Cortex of kidney (tissue), 1 donor: ENCODE results near the gene ENTPD1.
"Not testable (repeated sequence)": the region's sequence is repeated elsewhere in the genome, so short reads cannot be mapped to it uniquely, and the experiment has no call there.

Experiments used
- DNase-seq: peaks from one replicate; lab custom pipeline; 2025; lab: John Stamatoyannopoulos, UW

ENTPD1 gene, protein sequence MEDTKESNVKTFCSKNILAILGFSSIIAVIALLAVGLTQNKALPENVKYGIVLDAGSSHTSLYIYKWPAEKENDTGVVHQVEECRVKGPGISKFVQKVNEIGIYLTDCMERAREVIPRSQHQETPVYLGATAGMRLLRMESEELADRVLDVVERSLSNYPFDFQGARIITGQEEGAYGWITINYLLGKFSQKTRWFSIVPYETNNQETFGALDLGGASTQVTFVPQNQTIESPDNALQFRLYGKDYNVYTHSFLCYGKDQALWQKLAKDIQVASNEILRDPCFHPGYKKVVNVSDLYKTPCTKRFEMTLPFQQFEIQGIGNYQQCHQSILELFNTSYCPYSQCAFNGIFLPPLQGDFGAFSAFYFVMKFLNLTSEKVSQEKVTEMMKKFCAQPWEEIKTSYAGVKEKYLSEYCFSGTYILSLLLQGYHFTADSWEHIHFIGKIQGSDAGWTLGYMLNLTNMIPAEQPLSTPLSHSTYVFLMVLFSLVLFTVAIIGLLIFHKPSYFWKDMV

DNA sequence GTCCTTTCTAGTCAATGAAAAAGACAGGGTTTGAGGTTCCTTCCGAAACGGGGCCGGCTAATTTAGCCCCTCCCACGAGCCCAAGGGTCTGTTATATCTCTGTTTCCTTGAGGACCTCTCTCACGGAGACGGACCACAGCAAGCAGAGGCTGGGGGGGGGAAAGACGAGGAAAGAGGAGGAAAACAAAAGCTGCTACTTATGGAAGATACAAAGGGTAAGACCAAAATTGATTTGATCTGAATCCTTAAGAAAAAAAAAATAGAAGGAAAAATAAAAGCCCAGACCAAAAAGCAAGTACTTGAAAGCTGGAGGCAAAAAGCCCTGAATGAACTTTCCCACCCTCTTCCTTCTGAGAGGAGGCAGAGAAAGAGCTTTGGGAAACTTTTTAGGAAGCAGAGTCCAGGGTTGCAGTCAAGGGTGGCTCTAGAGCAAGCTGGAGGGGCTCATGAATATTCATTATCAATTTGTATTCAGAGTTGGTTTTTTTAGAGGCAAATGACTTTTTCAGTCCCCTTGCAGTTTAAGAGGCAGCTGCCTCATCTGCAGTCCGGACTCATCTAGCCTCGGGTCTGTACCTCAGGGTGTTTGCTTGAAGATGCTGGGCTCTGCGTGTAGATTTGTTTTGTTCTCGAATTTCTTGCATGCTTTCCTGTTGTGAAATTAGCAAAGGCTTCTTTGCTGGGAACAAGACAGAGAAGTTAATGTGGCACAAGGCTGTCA, at the start of gene ENTPD1:
Gene ENTPD1, plus strand, starts transcription at position 123 of the 721 bp plus-strand sequence. Its CDS starts 77 bp downstream, at position 200.
- DNase-seq = no peak

DNA sequence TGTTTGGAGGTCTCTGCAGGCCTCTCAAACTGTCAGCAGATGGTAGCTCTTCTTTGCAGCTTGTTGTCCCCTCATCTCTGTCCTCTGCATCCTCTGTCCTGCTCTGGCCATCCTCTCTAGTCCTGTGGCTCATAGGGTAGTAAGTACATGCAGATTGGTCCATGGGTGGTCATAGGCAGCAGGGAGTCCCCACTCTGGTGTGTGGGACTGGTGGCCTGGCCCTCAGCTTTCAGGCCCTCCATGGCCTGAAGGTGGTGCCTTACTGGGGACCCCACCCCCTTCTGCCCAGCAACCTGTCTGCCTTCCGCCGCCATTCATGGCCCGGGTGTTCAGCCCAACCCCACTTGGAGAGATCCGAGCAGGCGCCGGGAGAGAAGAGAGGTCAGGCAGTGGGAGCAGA, 49.4 kb upstream of the ENTPD1 start:
- no peak for DNase-seq

DNA sequence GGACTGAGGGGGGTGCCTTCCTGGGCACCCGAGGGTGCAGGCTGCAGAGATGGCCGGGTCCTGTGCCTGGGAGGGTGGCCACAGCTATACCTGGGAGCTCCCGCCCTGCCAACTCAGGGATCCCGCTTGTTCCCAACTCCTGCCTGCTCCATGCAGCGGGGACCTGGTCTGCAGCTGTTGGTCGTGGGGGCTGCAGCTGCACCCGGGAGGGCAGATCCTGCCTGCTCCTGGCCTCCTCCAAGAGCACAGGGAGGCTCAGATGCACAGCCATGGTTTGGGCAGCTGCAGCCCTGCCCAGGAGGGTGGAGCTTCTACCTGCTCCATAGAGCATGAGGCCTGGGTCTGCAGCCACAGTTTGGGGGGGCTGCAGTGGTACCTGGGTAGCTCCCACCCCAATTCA, 49.0 kb upstream of the ENTPD1 start:
- DNase-seq = no peak

DNA sequence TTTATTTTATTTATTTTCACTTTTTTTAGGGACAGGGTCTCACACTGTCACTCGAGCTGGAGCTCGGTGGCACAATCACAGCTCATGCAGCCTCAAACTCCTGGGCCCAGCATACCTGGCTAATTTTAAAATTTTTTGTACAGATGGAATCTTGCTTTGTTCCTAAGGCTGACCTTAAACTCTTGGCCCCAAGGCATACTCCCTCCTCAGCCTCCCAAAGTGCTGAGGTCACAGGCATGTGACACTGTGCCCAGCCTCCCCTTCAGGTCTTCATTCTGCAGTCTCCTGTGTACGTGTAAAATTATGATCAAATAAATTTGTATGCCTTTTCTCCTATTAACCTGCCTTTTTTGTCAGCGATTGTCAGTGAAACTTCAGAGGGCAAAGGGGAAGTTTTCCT, 44.5 kb upstream of the ENTPD1 start:
- DNase-seq = no peak

DNA sequence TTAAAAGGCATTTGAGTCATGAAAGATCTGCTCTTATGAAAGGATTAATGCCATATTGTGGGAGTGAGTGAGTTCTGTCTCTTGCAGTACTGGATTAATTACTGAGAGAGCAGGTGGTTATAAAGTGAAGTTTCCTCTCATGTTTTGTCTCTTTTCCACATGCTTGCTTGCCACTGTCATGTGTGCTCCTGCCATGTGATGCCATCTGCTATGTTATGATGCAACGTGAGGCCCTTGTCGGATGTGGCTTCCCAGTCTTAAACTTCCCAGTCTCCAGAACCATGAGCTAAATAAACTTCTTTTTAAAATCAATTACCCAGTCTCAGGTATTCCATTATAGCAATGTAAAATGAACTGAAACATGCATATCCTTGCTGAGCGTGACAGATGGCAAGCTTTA, 39.5 kb upstream of the ENTPD1 start:
- DNase-seq = no peak

DNA sequence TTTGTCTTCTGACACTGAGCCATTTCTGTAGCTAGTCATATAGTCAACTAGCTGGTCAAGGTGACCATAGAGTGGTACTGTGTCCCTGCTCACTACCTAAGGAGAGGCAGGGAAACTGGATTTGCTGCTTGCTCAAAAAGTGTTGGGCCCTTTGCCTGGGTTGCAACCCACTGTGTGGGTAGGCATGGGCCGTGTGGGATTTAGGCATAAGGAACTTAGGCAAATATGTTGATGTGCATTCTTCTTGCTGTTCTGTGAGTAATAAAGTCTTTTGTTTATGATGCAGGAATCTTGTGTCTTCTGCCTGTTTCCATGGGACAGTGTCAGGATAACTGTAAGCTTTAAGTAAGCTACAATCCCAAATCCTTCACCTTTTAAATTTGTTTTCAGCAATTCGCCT, 39.1 kb upstream of the ENTPD1 start:
- DNase-seq = no peak

DNA sequence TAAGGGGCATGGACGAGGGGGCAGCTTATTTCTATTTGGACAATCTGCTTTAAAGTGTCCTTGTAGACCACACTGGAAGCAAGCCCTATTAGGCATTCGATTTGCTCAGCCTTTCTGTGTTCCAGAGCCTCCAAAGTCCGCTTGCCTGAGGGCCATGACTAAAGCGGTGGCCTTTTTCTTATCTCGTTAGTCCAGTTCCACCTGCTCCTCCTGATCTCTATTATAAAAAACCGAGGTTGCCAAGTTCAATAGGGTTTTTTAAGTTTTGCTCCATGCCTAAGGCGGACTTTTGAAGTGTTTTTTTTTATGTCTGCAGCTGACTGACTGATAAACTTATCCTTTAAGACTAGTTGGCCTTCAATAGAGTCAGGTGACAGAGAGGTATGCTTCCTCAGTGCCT, 35.2 kb upstream of the ENTPD1 start:
- DNase-seq = not testable (repeated sequence)

DNA sequence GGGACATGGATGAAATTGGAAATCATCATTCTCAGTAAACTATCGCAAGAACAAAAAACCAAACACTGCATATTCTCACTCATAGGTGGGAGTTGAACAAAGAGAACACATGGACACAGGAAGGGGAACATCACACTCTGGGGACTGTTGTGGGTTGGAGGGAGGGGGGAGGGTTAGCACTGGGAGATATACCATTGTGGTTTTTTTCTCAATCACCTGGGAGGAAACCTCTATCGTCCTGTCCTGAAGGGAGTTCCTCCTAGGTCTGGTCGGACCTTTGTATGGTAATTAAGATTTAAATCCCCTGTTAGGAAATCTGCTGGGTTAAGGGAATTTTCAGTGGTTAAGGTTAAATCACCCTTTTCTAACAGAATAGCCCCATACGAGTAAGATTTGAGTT, 33.5 kb upstream of the ENTPD1 start:
- not testable (repeated sequence) for DNase-seq

DNA sequence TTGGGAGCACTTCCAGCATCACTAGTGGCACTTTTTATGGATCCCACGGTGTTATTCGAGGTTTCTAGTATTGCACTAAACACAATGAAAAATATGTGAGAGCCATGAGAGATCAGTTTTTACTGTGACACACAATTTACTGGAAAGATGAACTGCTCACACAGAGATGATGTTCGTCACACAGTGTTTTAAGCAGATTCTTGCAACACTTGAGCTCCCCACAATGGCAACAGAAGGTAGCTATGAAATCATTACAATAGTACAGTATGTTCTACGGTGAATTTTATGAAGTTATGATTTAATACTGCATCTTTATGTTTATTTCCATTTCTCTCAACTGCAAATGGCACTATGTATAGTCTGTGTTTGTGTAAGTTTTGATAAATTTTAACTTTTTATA, 27.4 kb upstream of the ENTPD1 start:
- DNase-seq = no peak

DNA sequence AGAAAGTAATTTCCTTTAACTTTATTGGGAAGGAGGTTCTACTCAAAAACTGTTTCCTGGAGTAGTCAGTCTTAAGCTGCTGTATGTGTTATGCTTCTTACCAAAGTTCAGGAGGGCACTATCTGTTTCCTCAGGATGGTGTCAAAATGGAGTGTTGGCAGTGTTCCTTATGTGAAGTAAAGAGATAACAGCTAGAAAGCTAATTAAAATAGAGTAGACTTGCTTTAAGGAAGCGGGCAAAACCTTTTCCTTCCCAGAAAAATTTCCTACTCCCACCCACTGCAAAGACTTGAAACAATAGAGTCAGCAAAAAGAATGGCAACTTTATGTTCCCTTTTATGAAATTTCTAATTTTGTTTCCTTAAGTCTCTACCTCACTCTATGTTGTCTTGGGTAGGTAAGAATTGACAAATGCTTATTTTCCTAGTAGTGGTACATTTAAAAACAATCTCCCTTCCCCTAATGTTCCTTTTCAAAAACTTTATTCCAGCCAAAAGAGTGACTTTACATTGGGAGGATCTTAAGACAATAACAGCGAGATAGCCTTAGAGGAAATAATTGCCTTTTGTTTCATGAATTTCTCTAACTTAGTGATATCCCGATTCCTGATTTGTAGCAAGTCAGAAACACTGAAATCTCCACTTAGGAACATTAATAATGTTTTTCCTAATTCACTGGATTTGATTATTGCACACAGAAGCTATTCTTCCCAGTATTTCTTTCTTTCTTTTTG, 26.5 kb upstream of the ENTPD1 start:
- DNase-seq = no peak

DNA sequence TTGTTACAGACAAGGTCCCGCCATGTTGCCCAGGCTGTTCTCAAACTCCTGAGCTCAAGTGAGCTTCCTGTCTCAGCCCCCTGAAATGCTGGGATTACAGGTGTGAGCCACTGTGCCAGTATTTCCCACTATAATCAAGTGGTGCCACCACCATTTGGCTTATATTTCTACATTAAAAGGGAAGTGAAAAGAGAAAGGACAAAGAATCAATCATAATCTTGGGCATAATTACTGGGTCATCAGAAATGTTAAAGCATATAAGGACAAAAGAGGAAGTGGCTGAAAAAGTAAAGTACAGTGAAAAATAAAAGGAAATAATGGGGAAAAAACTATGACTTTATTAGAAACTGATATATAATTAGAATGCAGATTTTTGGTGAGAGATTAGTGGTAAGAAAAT, 25.7 kb upstream of the ENTPD1 start:
- DNase-seq = no peak

DNA sequence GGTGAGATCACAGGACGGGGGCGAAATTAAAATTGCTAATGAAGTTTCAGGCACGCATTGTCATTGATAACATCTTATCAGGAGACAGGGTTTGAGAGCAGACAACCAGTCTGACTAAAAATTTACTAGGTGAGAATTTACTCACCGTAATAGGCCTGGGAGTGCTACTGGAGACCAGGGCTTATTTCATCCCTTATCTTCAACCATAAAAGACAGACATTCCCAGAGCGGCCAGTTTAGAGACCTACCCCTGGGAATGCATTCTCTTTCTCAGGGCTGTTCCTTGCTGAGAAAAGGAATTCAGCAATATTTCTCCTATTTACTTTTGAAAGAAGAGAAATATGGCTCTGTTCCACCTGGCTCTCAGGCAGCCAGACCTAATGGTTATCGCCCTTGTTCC, 23.1 kb upstream of the ENTPD1 start:
- DNase-seq = not testable (repeated sequence)

DNA sequence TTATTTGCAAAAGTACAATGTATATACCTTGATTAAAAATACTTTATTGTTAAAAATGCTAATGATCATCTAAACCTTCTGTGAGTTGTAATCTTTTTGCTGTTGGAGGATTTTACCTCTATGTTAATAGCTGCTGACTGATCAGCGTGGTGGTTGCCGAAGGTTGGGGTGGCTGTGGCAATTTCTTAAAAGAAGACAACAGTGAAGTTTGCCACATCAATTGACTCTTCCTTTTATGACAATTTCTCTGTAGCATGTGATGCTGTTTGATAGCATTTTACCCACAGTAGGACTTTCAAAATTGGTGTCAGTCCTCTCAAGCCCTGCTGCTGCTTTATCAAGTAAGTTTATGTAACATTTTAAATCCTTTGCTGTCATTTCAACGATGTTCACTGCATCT, 16.9 kb upstream of the ENTPD1 start:
- DNase-seq = no peak

DNA sequence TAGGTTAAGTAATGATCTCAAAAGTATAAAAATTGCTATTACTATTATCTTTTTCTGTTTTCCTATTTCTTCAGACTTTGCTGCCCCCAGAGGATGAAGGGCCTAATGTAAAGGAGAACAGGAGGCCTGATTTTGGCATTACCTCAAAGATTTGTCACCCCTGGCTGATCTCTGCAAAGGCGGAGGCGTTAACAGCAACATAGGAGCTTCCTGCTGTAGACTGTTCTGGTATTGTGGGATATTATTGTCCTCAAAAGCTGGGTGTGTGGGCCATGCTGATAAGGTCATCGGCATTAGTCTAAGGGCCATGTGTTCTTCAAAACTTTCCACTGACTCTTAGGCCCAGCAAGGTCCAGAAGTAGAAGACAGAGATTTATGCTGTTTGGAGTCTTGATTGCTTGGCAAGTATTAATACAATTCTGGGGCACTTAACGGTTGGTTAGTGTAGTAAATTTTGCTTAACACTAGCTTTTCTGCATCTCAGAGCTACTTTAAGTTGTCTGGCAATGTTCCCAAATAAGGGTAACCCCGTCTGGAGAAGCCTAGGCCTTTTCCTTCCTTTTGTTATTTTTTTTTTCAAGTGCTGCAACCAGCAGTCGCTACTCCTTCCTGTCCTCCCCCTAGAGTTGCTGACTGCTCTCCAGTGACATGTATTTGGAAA, 14.0 kb upstream of the ENTPD1 start:
- DNase-seq = no peak

DNA sequence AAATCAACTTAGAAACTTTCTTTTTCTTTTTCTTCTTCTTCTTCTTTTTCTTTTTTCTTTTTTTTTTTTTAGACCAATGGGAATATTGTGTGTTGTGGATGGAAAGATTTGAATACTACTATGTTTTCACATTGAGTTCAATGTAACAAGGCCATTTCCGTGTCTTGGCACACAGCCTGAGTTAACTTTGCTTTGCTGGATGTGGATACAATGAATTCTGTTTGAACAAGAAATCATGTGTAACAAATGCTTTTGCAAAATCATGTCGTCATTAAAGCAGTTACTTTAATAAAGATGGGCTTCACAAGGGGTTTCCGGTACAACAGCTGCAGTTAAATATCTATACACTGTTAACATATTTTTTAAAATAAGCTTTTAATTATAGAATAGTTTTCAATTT, 13.5 kb upstream of the ENTPD1 start:
- no peak for DNase-seq

DNA sequence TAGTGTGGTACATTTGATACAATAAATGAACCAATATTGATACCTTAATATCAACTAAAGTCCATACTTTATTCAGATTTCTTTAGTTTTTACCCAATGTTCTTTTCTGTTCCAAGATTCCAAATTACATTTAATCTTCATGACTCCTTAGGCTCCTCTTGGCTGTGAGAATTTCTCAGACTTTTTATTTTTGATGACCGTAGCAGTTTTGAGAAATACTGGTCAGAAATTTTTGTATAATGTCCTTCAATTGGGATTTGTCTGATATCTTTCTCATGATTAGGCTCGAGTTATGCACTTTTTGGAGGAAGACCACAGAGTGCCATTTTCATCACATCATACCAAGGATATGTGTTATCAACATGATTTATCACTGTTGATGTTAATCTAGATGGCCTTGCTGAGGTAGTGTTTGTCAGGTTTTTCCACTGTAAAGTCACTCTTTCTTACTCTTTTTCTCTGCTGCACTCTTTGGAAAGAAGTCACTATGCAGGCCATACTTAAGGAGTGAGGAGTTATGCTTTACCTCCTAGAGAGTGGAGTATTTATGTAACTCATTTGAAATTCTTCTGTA, 12.9 kb upstream of the ENTPD1 start:
- no peak for DNase-seq

DNA sequence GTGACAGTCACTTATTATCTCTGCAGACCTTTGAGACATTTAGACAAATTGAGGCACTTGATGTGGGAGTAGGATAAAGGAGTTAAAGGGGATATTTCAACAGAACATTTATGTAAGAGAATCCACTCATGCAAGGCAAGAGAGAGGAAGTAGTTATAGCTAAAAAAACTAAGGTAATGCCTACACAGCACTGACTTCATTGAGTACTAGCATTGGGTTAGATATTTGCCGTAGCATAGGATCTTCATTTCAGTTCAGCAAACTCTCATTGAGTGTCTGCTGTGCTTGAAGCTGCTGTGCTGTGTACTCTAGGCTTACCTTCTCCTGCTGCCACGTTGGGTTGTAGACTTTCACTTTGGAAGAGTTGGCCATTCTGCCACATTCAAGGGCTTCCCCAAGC, 10.5 kb upstream of the ENTPD1 start:
- DNase-seq = no peak

DNA sequence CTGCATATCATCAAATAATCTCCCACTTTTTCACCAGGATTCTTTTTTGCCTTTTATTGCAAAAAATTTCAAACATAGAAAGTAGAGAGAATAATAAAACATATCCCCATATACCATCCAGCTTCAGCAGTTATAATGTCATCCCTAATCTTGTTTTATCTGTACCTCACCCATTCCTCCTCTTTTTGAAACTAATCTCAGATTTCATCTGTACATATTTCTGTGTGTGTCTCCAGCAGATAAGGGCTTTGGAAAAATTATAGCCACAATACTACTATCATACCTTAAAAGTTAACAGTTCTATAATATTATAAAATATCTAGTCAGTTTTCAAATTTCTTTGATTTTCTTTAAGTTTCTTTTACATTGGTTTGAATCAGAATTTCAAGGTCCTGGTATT, 7.6 kb upstream of the ENTPD1 start:
- DNase-seq = no peak

DNA sequence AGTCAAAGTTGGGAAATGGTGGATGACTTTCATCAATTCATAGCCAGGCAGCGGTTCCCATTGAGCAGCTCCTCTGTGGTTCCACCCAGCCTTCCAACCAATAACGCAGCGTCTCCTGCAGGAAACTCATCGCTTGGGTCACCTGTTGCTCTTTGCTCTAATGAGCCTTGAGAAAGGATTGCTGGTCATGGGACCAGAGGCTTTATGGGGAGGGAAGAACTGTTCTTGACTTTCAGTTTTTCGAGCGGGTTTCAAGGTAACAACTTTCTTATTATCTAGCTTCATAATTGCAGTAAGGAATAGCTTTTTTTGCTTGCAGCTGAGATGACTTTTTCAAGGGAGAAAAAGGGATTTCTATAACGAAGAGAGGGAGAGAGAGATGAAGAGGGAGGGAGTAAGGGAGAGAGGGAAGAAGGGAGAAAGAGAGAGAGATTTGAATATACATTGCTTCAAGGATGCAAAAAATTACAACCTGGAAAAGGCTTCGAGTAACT, 405 bp upstream of the ENTPD1 start:
- DNase-seq = no peak

DNA sequence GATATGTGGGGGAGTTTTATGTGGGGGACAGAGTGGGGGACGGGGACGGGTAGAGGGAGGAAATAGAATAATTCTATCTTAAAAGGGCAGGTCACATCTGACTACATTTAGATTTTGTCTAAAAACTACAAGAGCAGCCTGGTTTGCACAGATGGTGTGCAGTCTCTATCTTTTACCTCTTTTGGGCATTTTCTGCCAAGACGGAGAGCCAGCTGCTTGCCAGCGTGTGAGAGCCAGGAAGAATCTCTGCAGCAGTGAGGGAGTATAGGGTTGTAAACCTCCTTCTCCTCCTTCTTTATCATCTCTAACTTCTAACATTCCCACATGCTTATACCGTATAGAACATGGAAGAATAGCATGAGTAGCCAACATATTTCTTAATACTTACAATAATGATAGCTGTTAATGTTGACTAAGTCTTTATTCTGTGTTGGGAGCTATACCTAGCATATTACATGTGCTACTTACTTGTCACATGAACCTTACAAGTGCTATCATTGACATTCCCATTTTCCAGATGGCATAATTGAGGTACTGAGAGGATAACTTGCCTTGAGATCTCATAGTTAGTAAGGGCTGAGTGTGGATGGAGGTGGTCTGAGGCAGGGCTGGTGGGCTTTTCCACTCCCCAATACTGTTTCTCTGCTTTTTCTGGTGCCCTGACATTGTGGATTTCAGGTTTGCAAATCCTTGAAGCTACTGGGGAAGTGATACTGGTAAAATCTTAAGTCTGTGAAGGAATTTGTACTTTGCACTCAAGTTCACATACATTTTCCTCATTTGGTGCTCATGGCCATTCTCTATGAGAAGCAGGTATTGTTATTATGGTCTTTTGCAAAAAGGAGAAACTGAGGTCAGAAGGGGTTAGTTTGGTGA, 1.1 kb downstream of the ENTPD1 start:
- DNase-seq = no peak
